H9 (cell line): ENCODE measurements around the gene FAM149B1. TPM values are rescaled to one million over a fixed set of nuclear protein-coding genes. Genes with fewer than 3 reads are reported as not detected.

Source experiments
- DNase-seq: peaks from one replicate; pipeline ENCODE4 v3.0.0-alpha.2; 2017
- H2AFZ ChIP-seq: one replicate; pipeline ENCODE4 v1.6.1; 2013; ENCODE audit warnings: mild to moderate bottlenecking, low read length, control low read depth, moderate library complexity
- H2AK5ac ChIP-seq: 2 replicates; pipeline ENCODE4 v1.6.1; 2013; ENCODE audit warnings: low read length, control low read depth, mixed read lengths; ENCODE audit not compliant: insufficient read length
- H2BK120ac ChIP-seq: one replicate; pipeline ENCODE4 v1.6.1; 2013; ENCODE audit warnings: low read depth, mild to moderate bottlenecking, low read length, control low read depth, inconsistent platforms; ENCODE audit not compliant: poor library complexity, severe bottlenecking
- H2BK12ac ChIP-seq: 2 replicates; pipeline ENCODE4 v1.6.1; 2013; ENCODE audit warnings: low read length, control low read depth, mixed read lengths, low read depth; ENCODE audit not compliant: insufficient read length
- H2BK15ac ChIP-seq: 2 replicates; pipeline ENCODE4 v1.6.1; 2013; ENCODE audit warnings: low read depth, low read length, control low read depth
- H2BK20ac ChIP-seq: one replicate; pipeline ENCODE4 v1.6.1; 2013; ENCODE audit warnings: low read depth, mild to moderate bottlenecking, low read length, control low read depth, inconsistent platforms; ENCODE audit not compliant: poor library complexity, severe bottlenecking
- H2BK5ac ChIP-seq: 2 replicates; pipeline ENCODE4 v1.6.1; 2013; ENCODE audit warnings: low read length, control low read depth, mixed read lengths; ENCODE audit not compliant: insufficient read length
- H3K14ac ChIP-seq: 2 replicates; pipeline ENCODE4 v1.6.1; 2013; ENCODE audit warnings: low read length, control low read depth; ENCODE audit not compliant: insufficient read depth
- H3K18ac ChIP-seq: 2 replicates; pipeline ENCODE4 v1.6.1; 2013; ENCODE audit warnings: low read depth, mild to moderate bottlenecking, mixed read lengths, low read length, control low read depth; ENCODE audit not compliant: insufficient read length
- H3K23ac ChIP-seq: 2 replicates; pipeline ENCODE4 v1.6.1; 2013; ENCODE audit warnings: low read length, control low read depth, mixed read lengths, low read depth; ENCODE audit not compliant: insufficient read length
- H3K23me2 ChIP-seq: 2 replicates; pipeline ENCODE4 v1.6.1; 2013; ENCODE audit warnings: low read depth, mild to moderate bottlenecking, mixed read lengths, low read length, control low read depth; ENCODE audit not compliant: insufficient read length, poor library complexity, severe bottlenecking
- H3K27ac ChIP-seq: 2 replicates; pipeline ENCODE4 v1.5.1; 2013; ENCODE audit warnings: low read length, control low read depth, mixed read lengths, low read depth; ENCODE audit not compliant: insufficient read length
- H3K27me3 ChIP-seq: 2 replicates; pipeline ENCODE4 v1.6.1; 2013; ENCODE audit warnings: low read length, control low read depth, inconsistent platforms; ENCODE audit not compliant: insufficient read depth
- H3K4ac ChIP-seq: 2 replicates; pipeline ENCODE4 v1.6.1; 2013; ENCODE audit warnings: low read depth, mild to moderate bottlenecking, control low read depth, inconsistent platforms, low read length, moderate library complexity
- H3K4me1 ChIP-seq: 2 replicates; pipeline ENCODE4 v1.6.1; 2013; ENCODE audit warnings: low read length, control low read depth, inconsistent platforms; ENCODE audit not compliant: insufficient read depth
- H3K4me2 ChIP-seq: 2 replicates; pipeline ENCODE4 v1.6.1; 2013; ENCODE audit warnings: low read length, control low read depth, mixed read lengths; ENCODE audit not compliant: insufficient read length, insufficient read depth
- H3K56ac ChIP-seq: 2 replicates; pipeline ENCODE4 v1.6.1; 2013; ENCODE audit warnings: low read depth, mild to moderate bottlenecking, mixed read lengths, low read length, control low read depth; ENCODE audit not compliant: insufficient read length
- H3K79me1 ChIP-seq: 2 replicates; pipeline ENCODE4 v1.6.1; 2013; ENCODE audit warnings: low read depth, mild to moderate bottlenecking, moderate library complexity, low read length, control low read depth, inconsistent platforms; ENCODE audit not compliant: insufficient read depth, poor library complexity, severe bottlenecking
- H3K79me2 ChIP-seq: 2 replicates; pipeline ENCODE4 v1.6.1; 2013; ENCODE audit warnings: low read length, control low read depth, inconsistent platforms; ENCODE audit not compliant: insufficient read depth
- H3K9ac ChIP-seq: 2 replicates; pipeline ENCODE4 v1.6.1; 2013; ENCODE audit warnings: low read length, control low read depth, mixed read lengths; ENCODE audit not compliant: insufficient read length; ENCODE audit errors: extremely low read depth
- H3K9me3 ChIP-seq: one replicate; pipeline ENCODE4 v1.6.1; 2013; ENCODE audit warnings: low read depth, low read length, inconsistent platforms; ENCODE audit not compliant: control insufficient read depth
- H3T11ph ChIP-seq: one replicate; pipeline ENCODE4 v1.6.1; 2013; ENCODE audit warnings: mild to moderate bottlenecking, low read length, control low read depth, inconsistent platforms
- H4K20me1 ChIP-seq: one replicate; pipeline ENCODE4 v1.6.1; 2013; ENCODE audit not compliant: control insufficient read depth, insufficient read length, insufficient read depth
- H4K5ac ChIP-seq: 2 replicates; pipeline ENCODE4 v1.6.1; 2013; ENCODE audit warnings: low read depth, mild to moderate bottlenecking, mixed read lengths, low read length, control low read depth; ENCODE audit not compliant: insufficient read length
- H4K8ac ChIP-seq: replicated peaks from 2 replicates; pipeline ENCODE4 v1.6.1; 2013; ENCODE audit warnings: low read length, control low read depth, mixed read lengths, low read depth; ENCODE audit not compliant: insufficient read length
- H4K91ac ChIP-seq: 2 replicates; pipeline ENCODE4 v1.6.1; 2013; ENCODE audit warnings: low read depth, mild to moderate bottlenecking, moderate library complexity, mixed read lengths, low read length, control low read depth; ENCODE audit not compliant: insufficient read length
- H3K27ac Mint-ChIP-seq, 3 experiments: 2 replicates in 2 of 3; 3 replicates in 1 of 3; pipeline ENCODE4 v1.8.0; 2020 to 2021; ENCODE audit warnings: mixed read lengths in 3 of 3, mild to moderate bottlenecking in 1 of 3, moderate library complexity in 1 of 3
- H3K27me3 Mint-ChIP-seq: 2 replicates; pipeline ENCODE4 v1.8.0; 2021; ENCODE audit warnings: low read depth, mild to moderate bottlenecking, moderate library complexity, mixed read lengths
- H3K36me3 Mint-ChIP-seq, 3 experiments: 2 replicates in 2 of 3; 3 replicates in 1 of 3; pipeline ENCODE4 v1.8.0; 2020 to 2021; ENCODE audit warnings: low read depth in 3 of 3, mixed read lengths in 3 of 3; ENCODE audit not compliant: insufficient read depth in 1 of 3
- H3K4me1 Mint-ChIP-seq, 2 experiments: 2 replicates each; pipeline ENCODE4 v1.8.0; 2020; ENCODE audit warnings: mixed read lengths in 2 of 2
- H3K4me3 Mint-ChIP-seq, 2 experiments: 2 replicates in 1 of 2; 3 replicates in 1 of 2; pipeline ENCODE4 v1.8.0; 2020 to 2021; ENCODE audit warnings: mild to moderate bottlenecking in 2 of 2, mixed read lengths in 2 of 2, moderate library complexity in 1 of 2
- H3K9me3 Mint-ChIP-seq, 2 experiments: 2 replicates in 1 of 2; 3 replicates in 1 of 2; pipeline ENCODE4 v1.8.0; 2020; ENCODE audit warnings: mild to moderate bottlenecking in 2 of 2, mixed read lengths in 2 of 2, moderate library complexity in 1 of 2
- CTCF ChIP-seq: fragments of 200-600 bp; sonication (generic); conservative IDR thresholded peaks from 3 replicates; pipeline ENCODE4 v1.8.0; 2021; ENCODE audit warnings: antibody characterized with exemption, mild to moderate bottlenecking
- total RNA-seq: library from RNA; stranded (reverse); gene quantifications from 2 replicates; pipeline ENCODE4 v1.2.1, GENCODE V29; 2021

Gene FAM149B1
- total RNA-seq, 1 experiment from 2014 or later: 17.9 TPM

- Mint-ChIP-seq H3K27me3 (no peaks in the 10 kb centered on the region), H3K9me3 (no peaks in the 10 kb centered on the region), H3K27ac (no peak overlapping the region), H3K4me1 (no peaks in the 10 kb centered on the region), H3K4me3 (no peak overlapping the region), H3K36me3 (no peaks in the 10 kb centered on the region; a peak in 1 of 7 replicates)
- H3K9ac ChIP-seq: no peak overlapping the region
- H3K14ac ChIP-seq: no peak overlapping the region
- H3K4me1 ChIP-seq: no peaks in the 10 kb centered on the region
- H3K9me3 ChIP-seq: no peaks in the 10 kb centered on the region
- H3K23ac ChIP-seq: no peak overlapping the region
- H3K27me3 ChIP-seq: no peaks in the 10 kb centered on the region
- no peak overlapping the region for H3K27ac ChIP-seq
- no peak overlapping the region for H3T11ph ChIP-seq
- no peak overlapping the region for H2BK20ac ChIP-seq
- H3K56ac ChIP-seq: no peak overlapping the region
- H4K8ac ChIP-seq: no peak overlapping the region
- H2BK5ac ChIP-seq: no peak overlapping the region
- no peak overlapping the region for H2BK12ac ChIP-seq
- no peaks in the 10 kb centered on the region for H3K23me2 ChIP-seq
- H3K4ac ChIP-seq: no peak overlapping the region
- H3K79me1 ChIP-seq: no peaks in the 10 kb centered on the region
- TF ChIP-seq CTCF: no peak
- H2AFZ ChIP-seq: no peak overlapping the region
- no peak for DNase-seq
- no peaks in the 10 kb centered on the region for H4K20me1 ChIP-seq
- H2BK15ac ChIP-seq: no peak overlapping the region
- no peak overlapping the region for H4K91ac ChIP-seq
- H2BK120ac ChIP-seq: no peak overlapping the region
- no peak overlapping the region for H3K18ac ChIP-seq
- H3K79me2 ChIP-seq: no peaks in the 10 kb centered on the region; the same call in 1 of the 2 replicates
- H2AK5ac ChIP-seq: no peak overlapping the region
- H4K5ac ChIP-seq: no peak overlapping the region
- H3K4me2 ChIP-seq: no peak overlapping the region
Measured at GRCh38 chr10:73226663-73227062, 58.7 kb downstream of the FAM149B1 start.
